ENCODE data around the gene PCCA.
A peak's percentile ranks its signal among the peaks of the same experiment; 100 is the strongest.
"Not testable (repeated sequence)": the region's sequence is repeated elsewhere in the genome, so short reads cannot be mapped to it uniquely, and the experiment has no call there.

The PCCA gene

GRCh38 chr13:100097821-100098220 lies 8.9 kb downstream of the PCCA start:
- DNase-seq = no peak

- DNase-seq = no peak
Observed at GRCh38 chr13:100098445-100099116, 9.7 kb downstream of the PCCA start.

GRCh38 chr13:100099117-100099445 lies 10.2 kb downstream of the PCCA start:
- DNase-seq = not testable (repeated sequence)

- DNase-seq = no peak
Observed at GRCh38 chr13:100100115-100100879, 11.4 kb downstream of the PCCA start.

GRCh38 chr13:100102042-100102441 lies 13.1 kb downstream of the PCCA start:
- DNase-seq = no peak

- DNase-seq = no peak
Observed at GRCh38 chr13:100106005-100106404, 17.1 kb downstream of the PCCA start.

GRCh38 chr13:100106705-100107104 lies 17.8 kb downstream of the PCCA start:
- DNase-seq = no peak

GRCh38 chr13:100108913-100109507 lies 20.1 kb downstream of the PCCA start:
- DNase-seq = no peak

- no peak for DNase-seq
Observed at GRCh38 chr13:100110269-100110668, 21.4 kb downstream of the PCCA start.

- no peak for DNase-seq
Observed at GRCh38 chr13:100112186-100112838, 23.4 kb downstream of the PCCA start.

- DNase-seq = no peak
Observed at GRCh38 chr13:100115693-100116254, 26.9 kb downstream of the PCCA start.

GRCh38 chr13:100124265-100124664 lies 35.4 kb downstream of the PCCA start:
- no peak for DNase-seq

- no peak for DNase-seq
Observed at GRCh38 chr13:100125946-100126345, 37.1 kb downstream of the PCCA start.

GRCh38 chr13:100128373-100128772 lies 39.5 kb downstream of the PCCA start:
- DNase-seq = peak; percentile 8

- DNase-seq = no peak
Observed at GRCh38 chr13:100128838-100129237, 39.9 kb downstream of the PCCA start.

GRCh38 chr13:100129605-100130004 lies 40.7 kb downstream of the PCCA start:
- DNase-seq = no peak

- DNase-seq = no peak
Observed at GRCh38 chr13:100130092-100130491, 41.2 kb downstream of the PCCA start.

GRCh38 chr13:100130930-100131511 lies 42.1 kb downstream of the PCCA start:
- DNase-seq = no peak

- peak; percentile 76 for DNase-seq
Observed at GRCh38 chr13:100131863-100132574, 43.1 kb downstream of the PCCA start.

- no peak for DNase-seq
Observed at GRCh38 chr13:100138859-100139491, 50.1 kb downstream of the PCCA start.

GRCh38 chr13:100139817-100140216 lies 50.9 kb downstream of the PCCA start:
- no peak for DNase-seq

GRCh38 chr13:100140441-100140840 lies 51.5 kb downstream of the PCCA start:
- no peak for DNase-seq

Measured in stimulated activated CD4-positive, alpha-beta T cell treated with anti-CD3 and anti-CD28 coated beads, Interleukin-1b, Interleukin-23, amount 100 ng/mL, for 48 hours (primary cell).